ENCODE measurements around the gene CLEC16A.
A peak's percentile ranks its signal among the peaks of the same experiment; 100 is the strongest.

Gene CLEC16A

DNA sequence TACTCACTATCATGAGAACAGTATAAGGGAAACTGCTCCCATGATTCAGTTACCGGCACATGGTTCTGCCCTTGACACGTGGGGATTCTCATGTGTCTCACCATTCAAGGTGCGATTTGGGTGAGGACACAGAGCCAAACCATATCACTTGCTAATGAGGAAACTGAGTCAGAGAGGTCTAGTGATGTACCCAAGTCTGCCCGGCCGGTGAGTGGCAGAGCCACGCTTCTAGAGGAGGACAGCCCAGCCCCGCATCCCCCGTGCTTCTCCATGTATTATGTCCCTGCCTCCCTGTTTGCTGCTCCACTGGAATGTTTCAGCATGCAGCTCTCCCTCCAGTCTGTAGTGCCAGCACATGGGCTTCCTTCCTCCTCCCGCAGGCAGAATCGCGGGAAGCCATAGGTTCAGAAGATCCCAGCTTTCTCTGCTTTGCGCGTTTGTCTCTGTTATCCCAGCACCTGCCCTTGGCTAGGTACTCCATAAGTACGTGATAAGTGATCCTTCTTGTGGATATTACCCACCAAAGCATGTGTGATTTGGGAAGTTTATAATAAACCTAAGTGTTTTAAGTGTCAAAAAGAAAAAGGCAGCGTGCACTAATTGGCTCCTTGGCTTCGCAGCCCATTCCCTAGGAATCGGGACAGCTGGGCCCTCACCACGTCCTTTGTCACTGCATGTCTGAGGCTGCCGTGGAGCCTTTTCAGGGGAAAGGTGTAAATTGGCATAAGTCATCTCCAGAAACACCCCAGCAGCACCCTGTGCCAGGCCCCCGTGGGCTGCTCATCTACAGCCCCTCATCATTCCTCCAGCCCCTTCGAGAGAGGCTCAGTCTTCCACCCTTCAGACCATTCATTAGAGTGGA is 103.8 kb downstream of the CLEC16A start:
- DNase-seq: peak; percentile 14

DNA sequence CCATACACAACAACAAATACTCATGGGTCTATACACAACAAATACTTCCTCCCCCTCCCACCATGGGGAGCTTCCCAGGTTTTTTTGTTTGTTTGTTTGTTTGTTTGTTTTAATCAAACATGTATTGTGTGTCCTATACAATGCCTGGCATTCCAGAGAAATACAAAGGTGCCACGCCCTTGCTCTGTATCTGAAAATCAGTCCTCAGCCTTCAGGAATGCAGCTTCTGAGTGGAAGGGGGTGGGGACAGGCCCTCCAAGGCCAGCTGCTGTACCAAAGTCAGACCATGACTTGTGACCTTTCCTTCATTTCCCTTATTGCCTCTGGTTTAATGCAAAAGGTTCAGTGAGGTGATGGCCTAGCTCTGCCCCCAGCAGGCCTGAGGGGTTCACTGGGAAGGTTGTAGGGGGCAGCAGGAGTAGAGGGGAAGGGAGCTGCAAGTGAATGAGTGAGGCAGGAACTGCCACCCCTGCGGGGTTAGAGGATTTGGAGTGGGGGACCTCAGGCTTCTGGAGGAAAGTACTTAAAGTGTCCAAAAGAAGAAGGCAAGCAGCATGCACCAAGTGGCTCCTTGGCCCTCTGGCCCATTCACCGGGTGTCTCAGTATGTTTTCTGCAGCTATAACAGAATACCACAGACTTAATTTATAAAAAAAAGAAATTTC is 105.2 kb downstream of the CLEC16A start:
- DNase-seq: no peak

DNA sequence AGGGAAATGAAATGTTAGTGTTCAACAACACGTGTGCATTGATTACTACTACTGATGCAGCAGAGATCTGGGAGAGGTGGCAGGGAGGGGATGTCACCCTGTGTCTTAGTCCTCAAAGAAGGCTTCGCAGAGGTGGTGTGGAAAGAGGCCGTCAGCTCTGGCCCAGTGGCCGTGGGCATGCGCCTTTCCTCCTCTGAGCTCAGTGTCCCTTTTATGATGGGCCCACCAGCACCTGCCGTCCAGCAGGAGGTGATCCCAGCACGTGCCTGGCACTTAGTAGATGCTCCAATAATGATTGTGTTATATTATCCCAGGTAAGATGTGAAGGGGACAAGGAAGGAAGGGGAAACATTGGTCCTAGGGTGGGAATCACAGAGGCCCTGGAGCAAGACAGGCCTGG is 106.2 kb downstream of the CLEC16A start:
- no peak for DNase-seq

DNA sequence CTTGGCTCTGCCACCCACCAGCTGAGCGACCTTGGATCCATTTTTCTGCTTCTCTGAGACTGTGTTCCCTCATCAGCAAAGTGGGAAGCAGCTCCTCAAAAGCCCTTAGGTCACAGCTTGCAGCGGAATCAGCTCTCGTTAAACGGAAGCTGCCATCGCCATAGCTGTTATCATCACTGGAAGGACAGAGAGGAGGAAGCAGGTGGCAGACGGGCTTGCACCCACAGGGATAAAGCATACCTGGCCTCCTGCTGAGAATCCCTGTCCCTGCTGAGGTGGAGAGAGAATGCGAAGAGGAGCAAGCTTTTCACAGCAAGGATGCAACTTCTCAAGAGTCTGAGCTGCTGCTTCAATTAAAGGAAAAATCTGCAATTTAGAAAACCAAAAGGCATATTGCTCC is 106.6 kb downstream of the CLEC16A start:
- DNase-seq: no peak

DNA sequence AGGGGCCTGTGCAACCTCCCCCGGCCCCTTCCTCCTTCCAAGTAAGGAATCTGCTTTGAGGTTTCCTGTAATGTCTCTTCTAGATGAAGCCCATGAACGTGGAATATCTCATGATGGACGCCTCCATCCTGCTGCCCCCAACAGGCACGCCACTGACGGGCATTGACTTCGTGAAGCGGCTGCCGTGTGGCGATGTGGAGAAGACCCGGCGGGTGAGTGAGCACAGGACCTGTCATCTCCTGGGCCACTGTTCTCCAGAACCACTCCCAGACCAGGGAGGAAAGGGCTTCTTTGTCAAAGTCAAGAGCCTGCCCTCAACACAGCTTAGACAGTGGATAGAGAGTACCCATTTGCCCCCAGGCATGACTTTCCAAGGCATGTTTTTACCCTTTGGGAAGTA is 107.1 kb downstream of the CLEC16A start:
- no peak for DNase-seq

DNA sequence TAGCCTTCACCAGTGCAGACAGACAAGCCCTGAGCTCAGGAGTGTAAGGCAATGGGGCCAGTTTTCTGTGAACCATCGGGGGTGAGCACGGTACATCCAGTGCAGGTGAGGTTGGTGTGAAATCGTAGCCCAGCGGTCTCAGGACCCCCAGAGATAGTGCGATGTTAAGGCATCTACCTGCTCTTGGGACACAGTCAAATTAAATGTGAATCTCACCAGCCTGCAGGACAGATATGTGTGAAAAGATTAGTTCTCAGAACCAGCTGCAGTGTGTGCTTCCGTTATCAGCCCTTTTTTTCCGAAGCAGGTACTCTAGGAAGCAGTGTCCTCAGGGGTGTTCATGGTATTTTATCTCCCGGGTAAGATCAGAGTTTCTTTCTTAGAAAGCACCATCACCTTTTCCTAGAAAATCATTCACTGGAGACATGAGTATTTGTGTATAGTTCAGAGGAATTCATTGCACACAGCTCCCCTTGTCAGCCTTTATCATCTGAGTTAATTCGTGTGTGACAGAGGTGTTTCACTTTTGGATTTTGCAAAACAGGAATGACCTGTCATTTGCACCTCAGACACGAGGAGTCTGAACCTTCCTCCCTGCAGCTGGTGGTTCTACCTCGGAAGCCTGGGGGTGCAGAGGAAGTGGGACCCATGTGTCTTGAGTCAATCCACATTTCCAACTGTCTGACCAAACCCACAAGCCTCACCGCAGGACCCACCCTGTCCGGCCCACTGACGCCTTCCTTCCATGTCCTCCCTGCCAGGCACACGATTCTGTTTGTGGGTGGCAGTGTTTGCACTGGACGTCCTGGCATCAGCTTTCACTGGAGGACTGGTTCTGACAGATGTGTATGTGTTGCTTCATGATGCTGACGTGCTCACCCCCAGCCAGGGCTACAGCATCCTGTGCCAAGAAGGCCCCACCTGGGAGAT is 107.8 kb downstream of the CLEC16A start:
- DNase-seq: peak; percentile 84

DNA sequence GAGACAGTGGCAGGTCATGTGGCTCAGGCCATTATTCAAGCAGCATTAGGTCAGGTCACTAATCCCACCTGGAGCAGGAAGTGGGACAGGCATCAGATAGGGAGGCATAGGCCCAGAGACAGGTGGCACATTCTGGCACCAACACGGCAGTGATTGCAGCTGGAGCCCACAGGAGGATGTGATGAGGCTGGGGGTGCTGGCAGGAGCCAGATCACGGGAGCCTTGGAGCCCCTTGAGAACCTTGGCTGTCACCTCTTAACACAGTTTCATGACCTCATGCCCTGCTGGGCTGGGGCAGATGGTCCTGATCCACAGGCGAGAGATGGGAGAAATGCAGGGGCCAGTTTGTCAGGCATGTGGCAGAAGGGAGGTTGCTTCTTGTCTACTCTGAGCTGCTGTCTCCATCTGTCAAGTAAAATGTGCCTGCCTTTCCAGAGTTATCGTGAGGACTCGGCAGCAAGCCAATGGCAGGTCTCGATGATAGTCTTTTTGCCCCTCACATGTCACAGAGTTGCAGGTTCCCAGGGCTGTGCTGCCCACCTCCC is 109.6 kb downstream of the CLEC16A start:
- no peak for DNase-seq

DNA sequence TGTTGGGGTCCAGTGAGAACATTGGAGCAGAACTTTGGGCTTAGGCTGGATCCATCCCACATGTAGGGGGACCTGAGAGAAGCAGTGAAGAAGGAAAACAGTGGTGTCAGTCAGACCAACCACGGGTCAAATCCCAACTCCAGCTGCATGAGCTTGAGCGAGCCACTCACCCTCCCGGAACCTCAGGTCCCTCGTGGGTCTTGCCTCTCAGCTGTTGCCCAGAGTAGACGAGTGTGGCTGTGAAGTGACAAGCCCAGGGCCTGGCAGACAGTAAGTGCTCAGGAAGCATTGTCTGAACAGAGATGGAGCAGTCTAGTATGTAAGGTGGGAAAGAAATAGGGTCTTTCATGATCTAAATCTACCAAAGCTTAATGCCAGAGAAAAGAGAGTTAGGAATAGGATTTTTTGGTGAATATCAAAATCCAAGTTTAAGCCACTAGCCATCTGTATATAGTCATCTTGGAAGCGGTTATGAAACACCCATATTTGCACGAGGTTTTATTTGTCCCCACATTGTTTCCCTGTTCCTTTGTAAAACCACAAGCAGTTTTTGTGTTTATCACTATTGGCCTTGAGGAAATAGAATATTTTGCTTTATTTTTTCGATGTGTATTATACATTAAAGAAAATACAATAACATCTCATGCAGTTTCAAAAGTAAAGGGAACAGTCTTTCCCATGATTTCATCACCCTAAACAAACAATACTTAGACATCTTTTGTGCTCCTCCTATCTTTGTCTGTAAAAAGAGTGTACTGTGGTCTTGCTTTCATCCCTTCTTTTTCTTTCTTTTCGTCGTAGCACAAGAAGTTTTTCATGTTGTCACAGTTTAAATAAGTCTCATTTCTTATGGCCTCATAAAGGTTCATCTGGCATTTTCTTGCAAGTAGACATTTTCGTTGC is 112.0 kb downstream of the CLEC16A start:
- DNase-seq: no peak

DNA sequence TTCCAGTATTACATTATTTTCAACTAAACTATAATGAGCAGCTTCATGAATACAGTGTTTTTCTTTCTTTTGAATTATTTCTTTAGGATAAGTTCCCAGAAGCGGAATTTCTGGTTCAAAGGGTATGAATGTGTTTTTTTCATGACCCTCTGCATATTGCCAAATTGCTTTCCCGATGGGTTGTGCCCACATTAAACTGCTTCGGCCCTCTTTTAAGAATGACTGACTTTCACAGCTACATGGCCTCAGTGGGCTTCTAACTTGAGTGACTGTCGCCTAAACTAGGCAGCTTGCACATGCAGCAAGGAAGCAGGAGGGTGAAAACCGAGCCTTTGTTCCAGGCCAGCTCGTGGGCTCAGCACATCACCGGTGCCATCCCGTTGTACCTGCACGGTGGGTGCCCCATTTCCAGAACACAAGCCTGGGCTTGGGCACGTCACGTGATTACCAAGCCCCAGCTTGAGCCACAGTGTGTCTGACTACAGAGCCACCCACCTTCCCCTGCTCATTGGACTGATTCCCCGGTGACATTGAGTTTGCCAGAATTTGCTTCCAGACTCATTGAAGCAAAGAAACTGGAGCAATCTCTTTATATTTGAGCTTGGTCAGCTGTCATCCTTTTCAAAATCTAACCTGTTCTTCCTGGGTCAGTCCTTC is 112.8 kb downstream of the CLEC16A start:
- DNase-seq: no peak

DNA sequence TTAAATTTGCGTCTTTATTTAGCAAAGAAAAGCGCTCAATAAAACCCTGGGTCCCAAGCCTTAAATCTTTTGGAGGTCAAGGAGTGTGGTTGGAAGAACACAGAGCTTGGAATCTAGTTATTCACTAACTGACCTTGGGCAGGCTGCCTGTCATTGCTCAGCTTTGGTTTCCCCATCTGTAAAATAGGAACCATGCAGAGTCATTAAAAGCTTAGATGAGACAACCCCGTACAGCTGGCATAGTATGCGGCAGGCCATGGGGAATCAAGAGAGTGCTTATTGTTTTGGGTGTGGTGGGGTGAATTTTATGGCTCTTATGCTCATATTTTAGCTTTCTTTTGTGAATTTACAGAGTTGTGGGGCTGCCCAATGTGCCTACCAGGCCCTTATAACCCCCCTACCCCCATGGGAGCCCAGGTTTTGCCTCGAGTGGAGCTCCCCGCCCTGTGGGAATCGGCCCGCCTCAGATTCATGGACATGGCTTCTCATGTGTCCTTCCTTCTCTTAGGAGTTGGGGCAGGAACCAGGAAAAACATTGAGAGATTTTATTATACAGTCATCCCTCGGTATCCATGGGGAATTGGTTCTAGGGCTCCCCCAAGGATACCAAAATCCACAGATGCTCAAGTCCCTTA is 113.5 kb downstream of the CLEC16A start:
- DNase-seq: no peak

DNA sequence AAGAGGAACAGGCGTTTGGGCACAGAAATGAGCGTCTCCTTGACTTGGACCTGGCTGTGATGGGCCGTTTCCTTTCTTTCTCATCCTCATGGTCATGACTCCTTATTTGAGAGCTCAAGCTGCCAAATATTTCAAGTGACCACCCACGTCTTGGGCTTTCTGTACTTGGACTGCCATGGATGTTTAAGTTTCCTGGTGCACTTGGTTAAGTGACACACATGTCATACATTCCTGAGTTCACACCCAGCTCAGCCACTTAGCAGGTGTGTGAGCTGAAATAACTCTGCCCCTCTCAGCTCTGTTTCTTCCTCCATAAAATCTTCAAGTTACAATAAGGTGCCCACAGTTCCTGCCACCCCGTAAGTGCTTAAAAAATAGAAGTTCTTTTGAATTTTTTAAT is 114.5 kb downstream of the CLEC16A start:
- DNase-seq: no peak

DNA sequence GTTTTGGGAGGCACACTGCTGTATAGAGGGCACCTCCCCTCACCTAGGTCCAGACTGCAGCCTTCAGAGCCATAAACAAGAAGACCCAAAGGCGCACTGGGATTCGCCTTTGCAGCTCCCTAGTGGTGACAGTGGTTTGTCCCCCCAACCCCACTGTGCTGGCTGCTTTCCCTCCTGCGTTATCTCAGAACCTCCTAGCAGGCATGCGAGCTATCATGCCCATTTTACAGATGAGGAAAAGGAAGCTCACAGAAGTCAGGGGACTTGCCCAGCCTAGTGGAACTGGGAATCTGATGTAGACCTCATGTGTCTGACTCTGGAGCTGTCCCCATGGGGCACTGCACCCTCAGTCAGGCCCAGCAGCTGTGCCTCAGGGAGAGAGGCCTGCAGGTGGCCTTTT is 115.2 kb downstream of the CLEC16A start:
- no peak for DNase-seq

DNA sequence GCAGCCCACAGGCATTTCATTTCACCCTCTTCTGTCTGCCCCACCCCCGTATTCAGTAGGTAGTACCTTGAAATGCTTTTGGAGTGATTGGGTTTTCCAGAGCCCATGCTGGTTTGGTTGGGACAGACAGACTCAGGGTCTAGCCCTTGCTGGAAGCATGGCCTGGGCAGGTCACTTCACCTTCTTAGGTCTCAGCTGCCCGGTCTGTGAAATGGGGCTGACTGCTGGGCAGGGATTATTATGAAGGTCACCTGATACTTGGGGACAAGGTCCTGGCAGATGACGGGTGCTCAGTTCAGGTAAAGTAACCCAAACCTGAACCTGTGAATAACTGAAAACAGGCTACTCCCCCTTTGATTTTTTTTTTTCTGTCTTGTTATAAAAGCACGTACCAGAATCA is 116.0 kb downstream of the CLEC16A start:
- DNase-seq: no peak

DNA sequence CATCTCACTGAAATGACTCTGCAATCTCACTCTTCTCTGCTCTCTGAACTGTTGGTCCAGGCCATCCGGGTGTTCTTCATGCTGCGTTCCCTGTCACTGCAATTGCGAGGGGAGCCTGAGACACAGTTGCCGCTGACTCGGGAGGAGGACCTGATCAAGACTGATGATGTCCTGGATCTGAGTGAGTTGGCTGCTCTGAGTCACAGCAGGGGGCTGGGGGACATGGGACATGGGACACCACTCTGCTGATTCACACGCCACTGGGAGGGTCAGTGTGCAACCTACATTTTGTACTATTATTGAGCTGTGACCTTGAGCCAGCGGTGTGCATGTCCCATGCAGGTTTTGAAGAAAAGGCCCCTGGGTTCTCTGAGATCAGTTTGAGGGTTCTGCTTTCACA is 116.5 kb downstream of the CLEC16A start:
- DNase-seq: no peak

DNA sequence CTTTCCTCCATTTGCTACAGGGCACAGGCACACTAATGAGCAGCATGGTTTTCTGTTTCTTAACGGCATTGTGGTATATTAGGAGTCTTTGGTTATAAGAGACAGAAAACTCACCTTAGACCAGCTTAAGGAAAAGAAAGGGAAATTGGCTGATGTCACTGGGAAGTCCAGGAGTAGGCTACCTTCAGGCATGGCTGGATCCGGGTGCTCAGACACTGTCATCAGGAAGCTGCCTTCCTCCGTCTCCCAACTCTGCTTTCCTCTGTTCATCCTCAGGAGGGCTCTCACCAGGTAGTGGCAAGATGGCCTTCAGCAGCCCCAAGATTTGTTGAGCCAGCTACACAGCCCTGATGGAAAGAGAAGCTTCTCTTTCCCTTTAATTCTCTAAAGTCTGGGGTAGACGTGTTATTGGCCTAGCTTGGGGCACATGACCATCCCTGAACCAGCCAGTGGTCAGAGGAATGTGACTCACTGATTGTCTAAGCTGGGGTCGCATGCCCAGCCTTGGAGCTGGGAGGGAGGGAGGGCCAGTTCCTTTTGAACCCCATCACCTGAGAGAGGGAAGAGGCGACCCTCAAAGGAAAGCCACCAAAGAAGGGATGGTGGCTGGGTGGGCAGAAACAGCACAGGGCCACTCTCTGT is 117.4 kb downstream of the CLEC16A start:
- no peak for DNase-seq

DNA sequence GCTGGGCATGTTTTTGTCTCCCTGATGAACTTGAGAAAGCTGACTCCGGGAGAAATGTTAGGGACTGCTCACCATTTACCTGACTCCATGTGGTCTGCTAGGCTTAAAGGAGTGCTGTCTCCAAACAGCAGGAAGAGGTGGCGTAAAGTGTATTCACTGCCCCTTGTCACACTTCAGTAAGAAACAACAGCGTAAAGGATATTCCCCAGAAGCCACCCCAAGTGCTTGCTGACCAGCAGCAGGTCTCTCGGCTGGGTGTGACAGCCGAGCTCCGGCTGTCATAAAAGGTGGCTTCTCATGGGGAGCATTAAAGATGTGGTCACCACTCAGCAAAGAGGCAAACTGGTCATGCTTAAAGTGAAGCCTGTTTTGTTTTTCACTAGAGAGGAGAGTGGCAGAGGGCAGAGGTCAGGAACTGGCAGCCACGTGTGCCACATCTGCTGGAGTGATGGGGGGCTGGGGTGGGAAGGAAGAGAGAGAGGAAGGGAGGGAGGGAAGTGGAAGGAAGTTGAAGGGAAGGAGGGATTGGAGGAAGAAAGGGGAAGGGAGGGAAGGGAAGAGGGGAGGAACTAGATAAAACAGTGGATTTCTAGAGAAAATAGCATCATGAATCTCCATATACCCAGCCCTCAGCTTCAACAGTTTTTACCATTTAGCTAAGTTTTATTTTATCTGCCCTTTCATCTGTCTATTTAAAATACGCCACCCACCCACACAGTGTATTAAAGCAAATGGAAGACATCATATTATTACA is 119.3 kb downstream of the CLEC16A start:
- DNase-seq: no peak

DNA sequence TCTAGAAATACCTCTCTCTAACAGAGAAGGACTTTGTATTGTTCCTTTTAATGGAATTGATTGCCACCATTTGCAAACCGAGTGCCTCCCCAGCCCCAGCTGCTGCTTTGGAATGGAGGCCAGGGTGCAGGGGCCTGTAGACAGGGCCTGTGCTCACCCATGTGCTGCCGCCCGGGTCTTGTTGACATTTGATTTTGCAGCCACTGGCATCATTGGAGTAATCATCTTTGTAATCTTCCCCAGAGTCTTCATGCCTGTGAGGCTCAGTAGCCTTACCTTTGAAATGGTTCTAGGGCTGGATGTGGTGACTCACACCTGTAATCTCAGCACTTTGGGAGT is 119.8 kb downstream of the CLEC16A start:
- DNase-seq: no peak

DNA sequence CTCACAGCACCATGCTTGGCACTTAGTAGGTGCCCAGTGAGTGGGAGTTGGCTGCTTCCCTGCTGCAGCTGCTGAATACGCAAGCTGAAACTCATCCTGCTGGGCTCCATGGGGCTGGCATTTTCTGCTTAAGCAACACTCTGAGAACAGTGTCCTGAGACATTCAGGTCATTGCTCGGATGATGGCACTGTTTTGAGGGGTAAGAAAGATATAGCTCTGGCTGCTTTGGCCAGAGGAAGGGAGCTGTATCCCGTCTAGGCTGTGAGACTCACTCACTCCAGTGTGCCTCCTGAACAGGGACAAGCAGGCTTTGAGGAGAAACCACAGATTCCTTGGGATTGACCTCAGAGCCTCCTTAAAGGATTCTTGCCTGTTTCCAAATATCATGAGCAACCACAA is 120.5 kb downstream of the CLEC16A start:
- no peak for DNase-seq

DNA sequence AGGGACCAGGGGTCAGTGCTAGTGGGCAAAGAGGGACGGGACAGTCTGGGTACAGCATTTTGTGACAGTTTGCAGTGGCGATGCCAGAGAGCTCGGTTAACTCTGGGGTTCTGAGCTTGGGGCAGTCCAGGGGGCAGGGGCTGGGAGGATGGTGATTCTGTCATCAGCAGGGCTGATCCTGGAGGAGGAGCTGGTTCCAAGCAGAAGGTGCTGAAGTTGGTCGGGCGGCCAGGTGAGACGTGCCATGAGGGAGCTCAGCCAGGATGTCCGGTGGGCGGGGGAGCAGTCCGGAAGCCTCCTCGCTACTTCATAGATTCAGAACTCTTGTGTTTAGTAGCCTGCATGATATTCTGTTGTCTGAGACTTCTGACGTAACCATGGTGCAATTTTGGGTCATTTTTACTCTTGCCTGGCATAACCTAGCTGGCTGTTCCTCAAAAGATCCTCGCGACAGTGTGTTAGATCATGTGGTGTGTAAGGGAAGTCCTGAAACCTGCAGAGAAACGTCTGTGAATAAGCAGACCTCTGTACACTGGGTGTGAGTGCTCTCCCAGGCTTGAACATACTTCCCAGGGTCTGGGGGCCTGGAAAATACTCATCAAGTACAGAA is 122.0 kb downstream of the CLEC16A start:
- no peak for DNase-seq
